HUES64 (cell line): ENCODE results near the gene SLC46A2.

Source experiments
- H3K27ac ChIP-seq: 2 replicates; pipeline ENCODE4 v1.7.0; 2013; ENCODE audit warnings: low read depth, low read length, inconsistent platforms
- H3K27me3 ChIP-seq: 2 replicates; pipeline ENCODE4 v1.6.1; 2013; ENCODE audit warnings: mild to moderate bottlenecking, low read length; ENCODE audit not compliant: insufficient read depth
- H3K36me3 ChIP-seq: 2 replicates; pipeline ENCODE4 v1.6.1; 2013; ENCODE audit warnings: mild to moderate bottlenecking, low read length; ENCODE audit not compliant: insufficient read depth
- H3K4me1 ChIP-seq: 2 replicates; pipeline ENCODE4 v1.6.1; 2013; ENCODE audit warnings: mild to moderate bottlenecking, low read length, moderate library complexity; ENCODE audit not compliant: insufficient read depth
- H3K4me3 ChIP-seq: 2 replicates; pipeline ENCODE4 v1.5.1; 2013; ENCODE audit warnings: mild to moderate bottlenecking, low read length, moderate library complexity
- H3K9ac ChIP-seq: 2 replicates; pipeline ENCODE4 v1.6.1; 2013; ENCODE audit warnings: mild to moderate bottlenecking, low read depth, low read length
- H3K9me3 ChIP-seq: 2 replicates; pipeline ENCODE4 v1.6.1; 2013; ENCODE audit warnings: low read depth, low read length; ENCODE audit not compliant: insufficient read depth
- WGBS: fragments of 150-250, 120-280 bp; methylation state at CpG from one replicate; pipeline ENCODE4 v1.1.7; 2013; ENCODE audit warnings: missing lambda C conversion rate; 5-methylcytosine and 5-hydroxymethylcytosine counted together

Gene SLC46A2

DNA sequence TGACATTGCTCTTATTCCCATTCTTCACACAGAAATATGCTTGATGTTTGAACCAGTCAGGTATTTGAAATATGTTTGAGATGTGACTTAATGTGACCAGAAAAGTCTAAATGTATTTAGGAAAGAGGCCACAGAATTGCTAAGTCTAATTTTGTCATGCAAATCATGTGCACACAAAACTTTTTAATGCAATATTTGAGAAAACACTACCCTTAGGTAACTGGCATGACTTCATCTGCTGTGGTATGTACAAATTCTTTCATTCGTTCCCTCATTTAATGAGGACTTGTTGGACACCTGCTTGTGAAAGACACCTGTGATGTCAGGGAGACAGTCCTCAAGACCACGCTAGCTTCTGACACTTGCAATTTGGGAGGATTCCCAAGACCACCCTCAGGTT is 21.1 kb upstream of the SLC46A2 start:
- no peaks in the 10 kb centered on the region for H3K4me1 ChIP-seq
- H3K36me3 ChIP-seq = no peaks in the 10 kb centered on the region
- 0 out of 2 replicates have a peak, but pooled peaks cover 2% of the 10 kb centered on the region for H3K9me3 ChIP-seq
- no peak overlapping the region for H3K9ac ChIP-seq
- no peak overlapping the region for H3K4me3 ChIP-seq
- 92% methylated on average over 2 of the region's 2 CpGs for WGBS
- no peak overlapping the region for H3K27ac ChIP-seq
- peaks cover 18% of the 10 kb centered on the region for H3K27me3 ChIP-seq

DNA sequence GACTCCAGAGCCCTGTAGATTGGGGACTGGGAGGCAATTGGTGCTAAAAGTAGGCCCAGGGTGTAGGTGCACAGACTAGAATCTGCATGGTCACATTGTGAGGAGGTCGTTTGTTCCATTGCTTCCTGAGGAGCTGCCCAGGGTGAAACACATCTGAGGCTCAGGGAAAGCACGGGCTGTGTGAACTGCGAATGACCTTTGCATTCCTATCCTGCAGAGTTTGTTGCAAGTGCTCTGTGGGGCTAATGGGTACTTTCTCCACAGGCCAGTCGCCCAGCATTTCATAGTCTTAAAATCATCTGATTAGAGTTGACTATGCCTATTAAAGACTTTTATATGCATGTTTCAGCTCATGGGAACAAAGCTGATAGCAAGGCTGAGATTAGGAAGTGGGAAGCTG is 14.4 kb upstream of the SLC46A2 start:
- H3K36me3 ChIP-seq = no peaks in the 10 kb centered on the region
- H3K27me3 ChIP-seq = no peaks in the 10 kb centered on the region
- H3K4me1 ChIP-seq = no peaks in the 10 kb centered on the region
- H3K27ac ChIP-seq = no peak overlapping the region
- WGBS = 76% methylated on average over 4 of the region's 4 CpGs
- H3K9ac ChIP-seq = no peak overlapping the region
- no peaks in the 10 kb centered on the region for H3K9me3 ChIP-seq
- no peak overlapping the region for H3K4me3 ChIP-seq

DNA sequence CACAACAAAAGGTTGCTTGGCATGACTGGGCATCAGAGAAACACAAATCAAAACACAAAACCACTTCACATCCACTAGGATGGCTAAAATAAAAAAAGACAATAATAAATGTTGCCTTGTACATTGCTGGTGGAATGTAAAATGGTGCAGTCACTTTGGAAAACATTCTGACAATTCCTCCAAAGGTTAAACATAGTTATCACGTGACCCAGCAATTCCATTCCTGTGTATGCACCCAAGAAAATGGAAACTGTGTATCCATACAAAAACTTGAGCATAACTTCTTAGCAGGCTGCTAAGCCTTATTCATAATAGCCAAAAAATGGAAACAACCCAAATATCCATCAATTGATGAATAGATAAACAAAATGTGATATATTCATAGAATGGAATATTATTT is 10.2 kb upstream of the SLC46A2 start:
- Histone ChIP-seq H3K9ac (no peak overlapping the region), H3K9me3 (no peaks in the 10 kb centered on the region), H3K4me3 (no peak overlapping the region), H3K4me1 (no peaks in the 10 kb centered on the region), H3K27me3 (no peaks in the 10 kb centered on the region), H3K27ac (no peak overlapping the region), H3K36me3 (no peaks in the 10 kb centered on the region)
- 83% methylated on average over 1 of the region's 1 CpG for WGBS

DNA sequence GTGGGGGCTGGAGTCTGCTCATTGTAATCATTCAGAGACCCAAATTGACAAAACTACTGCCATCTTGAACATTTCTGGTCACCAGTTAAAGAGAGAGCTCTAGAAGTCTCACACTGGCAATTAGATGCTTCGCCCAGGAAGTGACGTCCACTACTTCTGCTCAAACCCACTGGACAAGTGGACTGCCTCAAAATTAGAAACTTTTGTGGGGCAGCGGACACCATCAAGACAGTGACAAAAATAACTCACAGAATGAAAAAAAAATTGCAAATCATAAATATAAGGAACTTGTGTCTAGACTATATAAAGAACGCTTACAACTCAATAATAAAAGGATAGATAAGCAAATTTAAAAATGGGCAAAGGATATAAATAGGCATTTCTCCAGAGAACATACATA is 9.8 kb upstream of the SLC46A2 start:
- no peaks in the 10 kb centered on the region for H3K9me3 ChIP-seq
- no peaks in the 10 kb centered on the region for H3K36me3 ChIP-seq
- H3K4me1 ChIP-seq = no peaks in the 10 kb centered on the region
- no peak overlapping the region for H3K9ac ChIP-seq
- H3K27me3 ChIP-seq = no peaks in the 10 kb centered on the region
- no peak overlapping the region for H3K4me3 ChIP-seq
- 91% methylated on average over 2 of the region's 4 CpGs for WGBS
- H3K27ac ChIP-seq = no peak overlapping the region

DNA sequence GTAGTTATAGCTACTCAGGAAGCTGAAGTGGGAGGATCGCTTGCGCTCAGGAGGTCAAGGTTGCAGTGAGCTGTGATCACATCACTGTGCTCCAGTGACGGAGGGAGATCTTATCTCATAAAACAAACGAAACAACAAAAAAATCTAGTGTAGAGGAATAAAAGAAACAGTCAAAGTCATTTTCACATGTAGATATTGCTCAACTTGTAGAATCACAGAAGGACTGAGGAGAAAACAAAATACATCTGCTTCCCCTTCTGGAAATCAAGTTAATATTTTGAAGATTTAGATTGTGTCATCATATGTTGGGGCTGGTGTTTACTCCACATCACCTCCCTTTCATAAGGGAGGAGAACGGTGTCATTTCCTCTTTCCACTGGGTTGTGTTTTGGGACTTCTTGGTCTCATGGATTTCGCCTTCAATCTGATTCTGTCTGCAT is 8.2 kb upstream of the SLC46A2 start:
- no peak overlapping the region for H3K4me3 ChIP-seq
- H3K36me3 ChIP-seq = no peaks in the 10 kb centered on the region
- 0 out of 2 replicates have a peak, but pooled peaks cover 3% of the 10 kb centered on the region for H3K27me3 ChIP-seq
- H3K9me3 ChIP-seq = no peaks in the 10 kb centered on the region
- no peaks in the 10 kb centered on the region for H3K4me1 ChIP-seq
- no peak overlapping the region for H3K9ac ChIP-seq
- no peak overlapping the region for H3K27ac ChIP-seq
- 75% methylated on average over 4 of the region's 6 CpGs for WGBS

DNA sequence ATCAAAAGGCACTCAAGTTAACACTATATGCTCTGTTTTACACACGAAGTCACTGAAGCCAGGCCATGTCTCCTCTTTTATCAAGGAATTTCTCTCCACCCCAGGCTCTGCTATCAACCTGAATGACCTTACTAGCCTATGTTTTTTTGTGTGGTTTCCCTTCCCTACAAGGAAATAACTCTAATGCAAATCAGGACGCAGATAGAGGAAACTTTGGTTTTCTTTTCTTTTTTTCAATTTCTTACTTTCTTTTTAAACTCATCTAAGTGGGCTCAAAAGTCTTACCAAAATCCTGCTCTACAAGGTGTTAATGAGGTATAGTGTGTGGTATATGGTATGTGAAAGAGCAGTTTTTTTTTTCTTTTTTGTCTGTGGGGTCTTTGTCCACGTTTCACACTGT is 5.5 kb upstream of the SLC46A2 start:
- Histone ChIP-seq H3K27me3 (peaks cover 20% of the 10 kb centered on the region), H3K36me3 (no peaks in the 10 kb centered on the region), H3K4me3 (no peak overlapping the region), H3K4me1 (no peaks in the 10 kb centered on the region), H3K9me3 (no peaks in the 10 kb centered on the region), H3K27ac (no peak overlapping the region), H3K9ac (no peak overlapping the region)
- WGBS = 66% methylated on average over 3 of the region's 3 CpGs

DNA sequence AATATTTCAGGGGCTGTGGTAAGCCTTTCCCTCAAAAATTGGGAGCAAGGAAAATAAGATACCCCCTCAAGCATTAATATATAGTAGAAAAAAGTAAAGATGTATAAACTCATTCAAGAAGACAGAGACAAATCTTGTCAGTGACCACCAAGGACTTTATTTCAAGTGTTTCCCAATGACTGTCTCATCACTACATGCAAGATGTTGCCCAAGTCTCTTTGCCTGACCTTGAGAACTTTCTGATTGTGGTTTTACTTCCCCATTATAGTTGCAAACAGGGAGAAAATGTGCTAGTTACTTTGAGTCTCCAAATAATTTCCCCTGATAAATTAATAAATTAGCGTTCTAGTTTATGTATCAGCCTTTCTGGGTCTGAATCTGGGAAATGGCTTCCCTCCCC is 4.0 kb upstream of the SLC46A2 start:
- H3K27me3 ChIP-seq = peaks cover 35% of the 10 kb centered on the region
- no peak overlapping the region for H3K4me3 ChIP-seq
- H3K27ac ChIP-seq = no peak overlapping the region
- H3K36me3 ChIP-seq = no peaks in the 10 kb centered on the region
- 100% methylated on average over 1 of the region's 1 CpG for WGBS
- no peaks in the 10 kb centered on the region for H3K9me3 ChIP-seq
- H3K4me1 ChIP-seq = no peaks in the 10 kb centered on the region
- no peak overlapping the region for H3K9ac ChIP-seq

DNA sequence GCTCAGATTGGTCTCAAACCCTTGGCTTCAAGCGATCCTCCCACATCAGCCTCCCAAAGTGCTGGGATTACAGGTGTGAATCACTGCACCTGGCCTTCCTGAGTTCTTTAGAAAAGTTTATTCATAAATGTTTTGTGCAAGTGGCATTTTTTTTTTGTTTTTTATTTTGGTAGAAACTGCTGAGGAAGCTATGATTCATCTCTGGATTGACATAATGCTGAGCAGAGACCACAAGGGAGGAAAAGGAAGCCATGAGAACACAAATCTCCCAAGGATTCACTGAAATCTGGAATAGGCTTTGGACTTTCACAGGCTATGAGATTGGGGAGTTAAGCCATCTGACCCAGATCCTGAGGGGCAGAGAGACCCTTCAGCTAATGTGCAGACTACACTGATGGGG is 3.4 kb upstream of the SLC46A2 start:
- no peaks in the 10 kb centered on the region for H3K4me1 ChIP-seq
- no peak overlapping the region for H3K9ac ChIP-seq
- H3K9me3 ChIP-seq = no peaks in the 10 kb centered on the region
- WGBS = 92% methylated on average over 1 of the region's 1 CpG
- no peak overlapping the region for H3K27ac ChIP-seq
- peaks cover 41% of the 10 kb centered on the region for H3K27me3 ChIP-seq
- H3K4me3 ChIP-seq = no peak overlapping the region
- no peaks in the 10 kb centered on the region for H3K36me3 ChIP-seq

DNA sequence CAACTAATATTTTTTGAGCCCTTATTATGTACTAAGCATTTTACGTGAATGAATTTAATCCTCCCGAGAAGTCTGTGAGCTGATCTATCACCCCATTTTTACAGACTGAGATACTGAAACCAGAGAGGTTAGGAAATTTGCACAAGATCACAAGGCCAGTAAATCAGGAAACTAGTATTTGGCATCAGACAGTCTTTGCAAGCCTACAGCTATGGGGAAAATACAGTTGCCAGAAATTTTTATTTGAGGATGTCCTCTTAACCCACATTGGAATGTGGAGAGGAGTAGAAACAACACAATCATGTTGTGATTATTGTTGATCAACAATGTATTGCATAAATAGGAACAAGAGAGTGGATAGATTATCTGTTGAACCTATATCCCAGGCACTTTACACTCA is 2.3 kb upstream of the SLC46A2 start:
- no peaks in the 10 kb centered on the region for H3K36me3 ChIP-seq
- no peaks in the 10 kb centered on the region for H3K4me1 ChIP-seq
- no peak overlapping the region for H3K9ac ChIP-seq
- peaks cover 41% of the 10 kb centered on the region for H3K27me3 ChIP-seq
- 94% methylated on average over 2 of the region's 2 CpGs for WGBS
- no peaks in the 10 kb centered on the region for H3K9me3 ChIP-seq
- no peak overlapping the region for H3K4me3 ChIP-seq
- H3K27ac ChIP-seq = no peak overlapping the region

DNA sequence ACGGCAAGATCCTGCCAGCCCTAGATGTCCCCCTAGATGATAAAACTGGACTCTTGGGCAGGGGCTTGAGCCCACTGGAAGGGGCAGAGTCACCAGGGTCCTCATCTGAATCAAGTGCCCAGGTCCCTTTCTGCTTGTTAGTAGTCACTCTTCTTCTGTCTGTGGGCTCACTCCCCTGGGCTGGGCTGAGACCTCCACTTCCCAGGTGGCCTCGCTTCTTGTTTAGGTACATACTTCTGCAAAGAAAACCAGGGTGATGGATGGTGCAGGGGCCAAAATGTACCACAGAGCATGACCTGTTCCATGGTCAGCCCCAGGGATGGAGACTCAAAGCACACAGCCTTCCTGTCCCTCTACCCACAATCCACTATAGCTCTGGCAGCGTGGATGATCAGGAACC is 845 bp upstream of the SLC46A2 start:
- WGBS = 92% methylated on average over 3 of the region's 3 CpGs
- no peaks in the 10 kb centered on the region for H3K4me1 ChIP-seq
- H3K36me3 ChIP-seq = no peaks in the 10 kb centered on the region
- peaks cover 41% of the 10 kb centered on the region for H3K27me3 ChIP-seq
- no peaks in the 10 kb centered on the region for H3K9me3 ChIP-seq
- no peak overlapping the region for H3K27ac ChIP-seq
- H3K4me3 ChIP-seq = no peak overlapping the region
- no peak overlapping the region for H3K9ac ChIP-seq

DNA sequence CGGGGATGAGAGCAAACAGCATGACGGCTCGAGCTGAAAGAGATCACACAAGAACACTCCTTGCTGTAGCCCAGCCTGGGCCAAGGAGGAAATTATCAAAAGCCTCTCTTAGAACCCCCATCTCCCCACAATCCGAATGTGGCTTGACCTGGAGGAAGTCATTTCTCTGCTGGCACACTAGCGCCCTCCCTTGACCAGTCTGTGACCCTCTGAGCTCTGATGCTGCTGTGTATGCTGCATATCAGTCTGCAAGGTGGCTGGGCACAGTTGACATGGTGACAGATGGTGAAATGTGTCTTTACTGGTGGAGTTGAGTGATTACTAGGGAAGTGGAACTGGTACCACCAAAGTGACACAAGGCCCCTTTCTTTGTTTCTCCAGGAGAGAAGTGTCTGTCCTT is 3.3 kb downstream of the SLC46A2 start:
- H3K9me3 ChIP-seq = no peaks in the 10 kb centered on the region
- no peak overlapping the region for H3K9ac ChIP-seq
- no peak overlapping the region for H3K4me3 ChIP-seq
- H3K27me3 ChIP-seq = peaks cover 33% of the 10 kb centered on the region
- H3K4me1 ChIP-seq = no peaks in the 10 kb centered on the region
- H3K27ac ChIP-seq = no peak overlapping the region
- no peaks in the 10 kb centered on the region for H3K36me3 ChIP-seq
- WGBS = 74% methylated on average over 5 of the region's 5 CpGs

DNA sequence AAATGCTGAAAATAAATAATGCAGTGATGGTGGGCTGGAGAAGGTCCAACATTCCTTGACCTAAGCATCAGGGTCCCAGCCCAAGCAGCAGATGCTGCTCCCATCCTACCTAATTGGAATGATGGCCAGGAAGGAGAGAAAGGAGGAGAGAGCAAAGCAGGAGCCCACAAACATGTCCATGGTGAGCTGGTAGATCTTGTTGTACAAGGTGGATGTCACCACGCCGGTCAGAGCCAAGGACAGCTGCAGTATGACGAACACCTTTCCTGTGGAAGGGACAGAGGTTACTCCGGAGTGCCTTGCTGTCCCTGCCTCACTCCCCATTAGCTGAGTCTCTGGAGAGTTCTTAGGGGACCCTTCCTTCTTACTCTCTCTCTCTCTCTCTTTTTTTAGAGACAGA is 4.3 kb downstream of the SLC46A2 start:
- H3K9me3 ChIP-seq = no peaks in the 10 kb centered on the region
- H3K27ac ChIP-seq = no peak overlapping the region
- 91% methylated on average over 4 of the region's 4 CpGs for WGBS
- peaks cover 22% of the 10 kb centered on the region for H3K27me3 ChIP-seq
- no peak overlapping the region for H3K4me3 ChIP-seq
- no peaks in the 10 kb centered on the region for H3K36me3 ChIP-seq
- H3K9ac ChIP-seq = no peak overlapping the region
- no peaks in the 10 kb centered on the region for H3K4me1 ChIP-seq
